Nephron progenitor cell (in vitro differentiated cells): ENCODE measurements around the gene RAB5B.
"Not testable (repeated sequence)": the region's sequence is repeated elsewhere in the genome, so short reads cannot be mapped to it uniquely, and the experiment has no call there.

Source experiments
- DNase-seq: peaks from one replicate; pipeline ENCODE4 v3.0.0; 2021
- H3K27ac Mint-ChIP-seq: 2 replicates; pipeline ENCODE4 v1.8.0; 2021; ENCODE audit warnings: mild to moderate bottlenecking, moderate library complexity, mixed read lengths
- H3K27me3 Mint-ChIP-seq: 2 replicates; pipeline ENCODE4 v1.8.0; 2021; ENCODE audit warnings: mild to moderate bottlenecking, low read depth, mixed read lengths; ENCODE audit not compliant: poor library complexity
- H3K36me3 Mint-ChIP-seq: 2 replicates; pipeline ENCODE4 v1.8.0; 2021; ENCODE audit warnings: low read depth, mixed read lengths
- H3K4me1 Mint-ChIP-seq: 2 replicates; pipeline ENCODE4 v1.8.0; 2021; ENCODE audit warnings: mixed read lengths
- H3K4me3 Mint-ChIP-seq: 2 replicates; pipeline ENCODE4 v1.8.0; 2021; ENCODE audit warnings: mild to moderate bottlenecking, moderate library complexity, mixed read lengths
- H3K9me3 Mint-ChIP-seq: 2 replicates; pipeline ENCODE4 v1.8.0; 2021; ENCODE audit warnings: mild to moderate bottlenecking, moderate library complexity, mixed read lengths
- TF ChIP-seq, protein P1 (sequence below): fragments of 200-600 bp; sonication (generic); IDR thresholded peaks from 2 replicates; pipeline ENCODE4 v1.5.0; 2021; ENCODE audit warnings: antibody characterized with exemption

The RAB5B gene

DNA sequence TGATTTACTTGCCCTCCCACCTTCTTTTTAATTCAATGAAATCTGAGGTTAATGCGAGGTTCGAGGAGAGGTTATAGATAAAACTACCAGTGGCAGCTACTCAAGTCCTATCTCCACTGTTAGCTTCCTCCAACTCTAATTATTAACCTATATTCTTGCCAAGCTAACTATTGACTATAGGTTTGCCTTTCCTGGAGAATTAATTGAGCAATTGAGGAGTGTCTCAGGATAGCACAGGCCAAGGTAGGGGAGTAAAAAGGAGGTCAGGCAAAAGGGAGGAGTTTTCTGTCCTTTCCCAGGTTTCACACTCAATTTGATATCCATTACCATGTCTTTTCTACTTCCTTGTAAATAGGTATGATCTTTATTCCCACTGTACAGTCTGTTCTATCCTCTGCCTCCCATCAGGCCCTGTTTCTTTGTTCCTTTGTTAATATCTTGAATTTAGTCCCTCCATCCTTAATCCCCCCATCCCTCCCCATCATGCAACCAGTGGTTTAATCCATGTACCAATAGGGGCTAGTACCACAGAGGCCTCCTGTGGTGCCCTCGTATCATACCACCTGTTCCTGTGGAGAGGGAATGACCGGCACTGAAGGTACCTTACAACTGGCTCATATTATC lies 19.5 kb downstream of the RAB5B start:
- peaks cover 53% of the 10 kb centered on the region for H3K36me3 Mint-ChIP-seq
- no peak for DNase-seq
- no peak overlapping the region for H3K4me3 Mint-ChIP-seq
- peak overlapping the region; percentile 15 for H3K27ac Mint-ChIP-seq
- H3K27me3 Mint-ChIP-seq = no peaks in the 10 kb centered on the region
- no peaks in the 10 kb centered on the region for H3K9me3 Mint-ChIP-seq
- TF ChIP-seq, protein P1, sequence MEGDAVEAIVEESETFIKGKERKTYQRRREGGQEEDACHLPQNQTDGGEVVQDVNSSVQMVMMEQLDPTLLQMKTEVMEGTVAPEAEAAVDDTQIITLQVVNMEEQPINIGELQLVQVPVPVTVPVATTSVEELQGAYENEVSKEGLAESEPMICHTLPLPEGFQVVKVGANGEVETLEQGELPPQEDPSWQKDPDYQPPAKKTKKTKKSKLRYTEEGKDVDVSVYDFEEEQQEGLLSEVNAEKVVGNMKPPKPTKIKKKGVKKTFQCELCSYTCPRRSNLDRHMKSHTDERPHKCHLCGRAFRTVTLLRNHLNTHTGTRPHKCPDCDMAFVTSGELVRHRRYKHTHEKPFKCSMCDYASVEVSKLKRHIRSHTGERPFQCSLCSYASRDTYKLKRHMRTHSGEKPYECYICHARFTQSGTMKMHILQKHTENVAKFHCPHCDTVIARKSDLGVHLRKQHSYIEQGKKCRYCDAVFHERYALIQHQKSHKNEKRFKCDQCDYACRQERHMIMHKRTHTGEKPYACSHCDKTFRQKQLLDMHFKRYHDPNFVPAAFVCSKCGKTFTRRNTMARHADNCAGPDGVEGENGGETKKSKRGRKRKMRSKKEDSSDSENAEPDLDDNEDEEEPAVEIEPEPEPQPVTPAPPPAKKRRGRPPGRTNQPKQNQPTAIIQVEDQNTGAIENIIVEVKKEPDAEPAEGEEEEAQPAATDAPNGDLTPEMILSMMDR = no peak
- H3K4me1 Mint-ChIP-seq = peaks cover 15% of the 10 kb centered on the region

DNA sequence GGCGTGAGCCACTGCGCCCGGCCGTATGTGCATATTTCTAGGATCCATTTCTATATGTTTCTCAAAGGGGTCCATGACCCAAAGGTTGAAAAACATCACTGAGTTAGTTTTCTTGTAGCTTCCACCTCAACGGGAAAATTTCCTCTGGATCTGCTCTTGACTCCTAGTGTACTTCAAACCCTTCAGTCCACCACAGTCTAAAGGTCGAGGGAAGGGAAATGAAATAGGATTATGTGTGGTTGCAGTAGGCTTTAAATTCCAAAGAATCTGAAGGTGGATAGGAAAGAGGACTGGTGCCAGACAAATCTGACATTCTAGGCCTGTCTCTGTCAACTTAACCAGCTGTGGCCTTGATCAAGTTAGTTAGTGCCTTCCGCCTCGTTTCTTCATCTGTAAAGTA lies 21.5 kb downstream of the RAB5B start:
- TF ChIP-seq, protein P1 = no peak
- DNase-seq = no peak
- Mint-ChIP-seq H3K4me3 (no peak overlapping the region), H3K27me3 (no peaks in the 10 kb centered on the region), H3K36me3 (peaks cover 45% of the 10 kb centered on the region), H3K9me3 (no peaks in the 10 kb centered on the region), H3K4me1 (peaks cover 26% of the 10 kb centered on the region), H3K27ac (peak overlapping the region; percentile 61)

DNA sequence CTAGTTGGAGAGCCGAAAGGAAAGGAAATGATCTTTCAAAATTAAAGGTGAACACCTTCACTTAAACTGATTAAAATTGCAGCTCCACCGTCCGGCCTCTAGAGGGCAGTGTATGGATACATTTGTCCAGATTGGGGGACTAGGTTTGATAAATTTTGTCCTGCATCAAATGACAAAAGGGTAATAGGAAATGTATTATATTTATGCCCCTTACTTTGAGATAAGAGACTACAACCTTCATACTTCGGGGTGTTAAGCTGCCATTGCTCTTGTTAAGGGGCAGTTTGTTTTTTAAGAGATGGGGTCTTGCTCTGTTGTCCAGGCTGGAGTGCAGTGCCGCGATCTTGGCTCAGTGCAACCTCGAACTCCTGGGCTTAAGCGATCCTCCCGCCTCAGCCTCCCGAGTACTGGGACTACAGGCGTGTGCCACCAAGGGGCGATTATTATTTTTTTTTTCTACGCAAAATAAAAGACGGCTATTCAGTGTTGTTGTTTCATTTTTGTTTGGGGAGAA lies 22.4 kb downstream of the RAB5B start:
- peak overlapping the region; percentile 97 for H3K4me3 Mint-ChIP-seq
- H3K36me3 Mint-ChIP-seq = peaks cover 37% of the 10 kb centered on the region
- H3K4me1 Mint-ChIP-seq = peaks cover 26% of the 10 kb centered on the region
- no peaks in the 10 kb centered on the region for H3K27me3 Mint-ChIP-seq
- TF ChIP-seq, protein P1 = peak; percentile 74
- peak overlapping the region; percentile 86 for H3K27ac Mint-ChIP-seq
- peak; percentile 61 for DNase-seq
- no peaks in the 10 kb centered on the region for H3K9me3 Mint-ChIP-seq

DNA sequence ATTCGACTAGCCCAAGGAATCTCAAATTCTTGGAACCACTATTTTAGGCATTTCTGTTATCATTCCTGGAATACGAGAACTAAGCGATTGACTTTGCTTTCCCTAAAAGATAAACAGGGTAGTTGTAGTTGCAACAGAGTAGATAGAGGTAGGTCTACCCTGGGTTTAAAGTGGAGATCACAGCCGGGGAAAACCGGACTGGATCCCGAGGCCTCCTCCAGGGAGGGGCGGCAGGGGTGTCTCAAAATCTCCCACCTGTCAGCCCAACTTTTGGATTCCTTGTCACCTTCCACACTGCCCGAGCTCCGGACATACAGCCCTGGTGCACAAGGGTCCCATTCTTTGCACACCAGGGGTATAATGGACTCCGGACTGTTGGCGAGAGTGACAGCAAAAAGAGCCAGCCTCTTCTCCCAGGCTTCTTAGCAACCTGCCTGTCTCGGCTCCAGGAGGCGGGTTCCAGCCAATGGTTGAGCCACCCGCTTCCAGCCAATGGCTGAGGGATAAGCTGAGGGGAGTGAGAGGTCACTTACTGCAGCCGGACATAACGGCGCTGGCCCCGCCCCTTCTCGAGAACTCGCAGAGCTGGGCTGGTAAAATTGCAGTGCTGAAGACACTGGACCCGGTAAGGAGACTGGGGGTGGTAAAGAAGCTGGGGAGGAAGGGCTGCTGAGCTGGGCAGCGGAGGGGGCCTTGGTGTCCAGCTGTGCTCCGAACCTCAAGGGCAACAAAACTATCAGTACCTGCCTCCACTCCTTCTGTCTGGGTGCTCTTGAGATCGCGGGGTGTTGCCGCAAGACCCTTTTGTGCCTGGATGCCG lies 23.0 kb downstream of the RAB5B start, which contains the start of gene SUOX:
Gene SUOX, plus strand, starts transcription at position 562 of the 820 bp plus-strand sequence. CDS start 4,946 bp downstream, outside the sequence.
- Mint-ChIP-seq H3K27ac (peak within 1 kb of the TSS; percentile 93), H3K4me3 (peak within 1 kb of the TSS; percentile 97), H3K27me3 (no peaks in the 10 kb centered on the region), H3K4me1 (peaks cover 26% of the 10 kb centered on the region), H3K36me3 (peaks cover 37% of the 10 kb centered on the region), H3K9me3 (no peaks in the 10 kb centered on the region)
- TF ChIP-seq, protein P1 = no peak
- DNase-seq = peak; percentile 92

DNA sequence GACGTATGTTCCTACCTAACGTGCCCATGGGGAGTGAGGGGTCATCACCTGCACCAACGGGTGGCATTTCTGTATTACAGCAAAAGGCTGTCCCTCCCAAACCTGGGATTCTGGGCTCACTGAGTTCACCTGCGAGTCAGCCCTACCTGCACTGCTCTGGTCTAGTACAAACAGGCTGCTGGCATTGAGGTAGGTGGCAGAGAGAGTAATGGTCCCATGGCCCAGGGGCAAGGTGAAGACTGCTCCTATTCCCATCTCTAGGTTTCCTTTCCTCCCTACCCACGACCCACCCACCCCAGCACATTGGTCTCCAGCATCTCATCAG lies 23.6 kb downstream of the RAB5B start:
- DNase-seq = no peak
- Mint-ChIP-seq H3K27me3 (no peaks in the 10 kb centered on the region), H3K27ac (peak overlapping the region; percentile 93), H3K4me3 (peak overlapping the region; percentile 97), H3K4me1 (peaks cover 26% of the 10 kb centered on the region), H3K36me3 (peaks cover 36% of the 10 kb centered on the region), H3K9me3 (no peaks in the 10 kb centered on the region)
- TF ChIP-seq, protein P1 = no peak

DNA sequence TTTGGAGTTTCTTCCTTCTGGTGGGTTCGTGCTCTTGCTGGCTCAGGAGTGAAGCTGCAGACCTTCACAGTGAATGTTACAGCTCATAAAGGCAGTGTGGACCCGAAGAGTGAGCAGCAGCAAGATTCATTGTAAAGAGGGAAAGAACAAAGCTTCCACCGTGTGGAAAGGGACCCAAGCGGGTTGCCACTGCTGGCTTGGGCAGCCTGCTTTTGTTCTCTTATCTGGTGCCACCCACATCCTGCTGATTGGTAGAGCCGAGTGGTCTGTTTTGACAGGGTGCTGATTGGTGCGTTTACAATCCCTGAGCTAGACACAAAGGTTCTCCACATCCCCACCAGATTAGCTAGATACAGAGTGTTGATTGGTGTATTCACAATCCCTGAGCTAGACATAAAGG lies 25.6 kb downstream of the RAB5B start:
- not testable (repeated sequence) for DNase-seq, H3K9me3 Mint-ChIP-seq, H3K27me3 Mint-ChIP-seq
- Mint-ChIP-seq H3K4me3 (peak overlapping the region; percentile 58), H3K27ac (peak overlapping the region; percentile 51), H3K36me3 (peaks cover 40% of the 10 kb centered on the region), H3K4me1 (peaks cover 39% of the 10 kb centered on the region)

DNA sequence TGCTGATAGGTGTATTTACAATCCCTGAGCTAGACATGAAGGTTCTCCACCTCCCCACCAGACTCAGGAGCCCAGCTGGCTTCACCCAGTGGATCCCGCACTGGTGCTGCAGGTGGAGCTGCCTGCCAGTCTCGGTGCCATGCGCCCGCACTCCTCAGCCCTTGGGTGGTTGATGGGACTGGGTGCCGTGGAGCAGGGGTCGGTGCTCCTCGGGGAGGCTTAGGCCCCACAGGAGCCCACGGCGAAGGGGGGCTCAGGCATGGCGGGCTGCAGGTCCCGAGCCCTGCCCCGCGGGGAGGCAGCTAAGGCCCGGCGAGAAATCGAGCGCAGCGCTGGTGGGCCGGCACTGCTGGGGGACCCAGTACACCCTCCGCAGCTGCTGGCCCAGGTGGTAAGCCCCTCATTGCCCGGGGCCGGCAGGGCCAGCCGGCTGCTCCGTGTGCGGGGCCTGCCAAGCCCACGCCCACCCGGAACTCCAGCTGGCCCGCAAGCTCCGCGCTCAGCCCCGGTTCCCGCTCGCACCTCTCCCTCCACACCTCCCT lies 26.2 kb downstream of the RAB5B start:
- Mint-ChIP-seq H3K36me3 (peaks cover 46% of the 10 kb centered on the region), H3K4me1 (peaks cover 39% of the 10 kb centered on the region)
- H3K4me3 Mint-ChIP-seq, H3K27ac Mint-ChIP-seq, DNase-seq, H3K27me3 Mint-ChIP-seq, H3K9me3 Mint-ChIP-seq: not testable (repeated sequence)
